ENCODE measurements around the gene SPP1.
"Not testable (repeated sequence)": the region's sequence is repeated elsewhere in the genome, so short reads cannot be mapped to it uniquely, and the experiment has no call there.

The SPP1 gene

DNA sequence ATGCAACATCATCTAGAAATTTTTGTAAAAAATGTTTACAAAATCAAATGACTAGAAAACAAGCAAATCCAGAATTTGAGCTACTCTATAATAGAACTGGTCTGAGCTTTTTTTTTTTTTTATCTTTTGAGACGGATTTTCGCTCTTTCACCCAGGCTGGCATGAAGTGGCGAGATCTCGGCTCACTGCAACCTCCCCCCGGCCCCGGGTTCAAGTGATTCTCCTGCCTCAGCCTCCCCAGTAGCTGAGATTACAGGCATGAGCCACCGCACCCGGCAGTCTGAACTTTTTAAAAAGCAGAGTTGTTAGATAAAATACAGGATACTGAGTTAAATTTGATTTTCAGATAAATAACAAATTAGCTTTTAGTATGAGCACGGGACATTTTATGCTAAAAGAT, 11.0 kb downstream of the SPP1 start:
- no peak for DNase-seq (ENCODE audit: low spot score)

DNA sequence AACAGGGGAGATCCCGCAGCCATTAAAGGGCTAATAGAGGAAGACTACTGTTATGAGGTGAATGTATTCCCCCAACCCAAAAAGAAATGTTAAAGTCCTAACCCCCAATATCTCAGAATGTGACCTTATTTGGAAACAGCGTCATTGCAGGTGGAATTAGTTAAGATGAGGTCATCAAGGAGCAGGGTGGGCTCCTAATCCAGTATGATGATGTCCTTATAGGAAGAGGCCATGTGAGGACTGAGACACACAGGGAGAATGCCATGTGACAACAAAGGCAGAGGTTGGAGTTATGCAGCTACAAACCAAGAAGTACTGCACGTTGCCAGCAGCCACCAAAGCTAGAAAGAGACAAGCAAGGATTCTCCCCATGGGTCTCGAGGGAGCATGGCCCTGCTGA, 14.3 kb downstream of the SPP1 start:
- no peak for DNase-seq (ENCODE audit: low spot score)

DNA sequence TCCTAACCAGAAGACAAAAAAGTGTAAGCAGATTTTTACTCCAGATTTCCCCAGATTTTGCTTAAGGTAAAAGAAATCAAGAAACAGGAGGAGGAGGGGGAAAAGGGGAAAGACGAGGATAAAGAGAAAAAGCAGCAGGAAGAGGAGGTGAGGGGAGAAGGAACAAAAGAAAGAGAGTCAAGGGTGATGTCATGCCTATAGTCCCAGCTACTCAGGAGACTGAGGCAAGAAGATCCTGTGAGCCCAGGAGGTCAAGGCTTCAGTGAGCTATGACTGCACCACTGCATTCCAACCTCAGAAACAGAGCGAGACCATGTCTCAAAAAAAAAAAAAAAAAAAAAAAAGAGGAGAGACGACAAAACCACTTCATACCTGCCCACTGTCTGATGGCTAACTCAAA, 19.9 kb downstream of the SPP1 start:
- DNase-seq (ENCODE audit: low spot score), result no peak

DNA sequence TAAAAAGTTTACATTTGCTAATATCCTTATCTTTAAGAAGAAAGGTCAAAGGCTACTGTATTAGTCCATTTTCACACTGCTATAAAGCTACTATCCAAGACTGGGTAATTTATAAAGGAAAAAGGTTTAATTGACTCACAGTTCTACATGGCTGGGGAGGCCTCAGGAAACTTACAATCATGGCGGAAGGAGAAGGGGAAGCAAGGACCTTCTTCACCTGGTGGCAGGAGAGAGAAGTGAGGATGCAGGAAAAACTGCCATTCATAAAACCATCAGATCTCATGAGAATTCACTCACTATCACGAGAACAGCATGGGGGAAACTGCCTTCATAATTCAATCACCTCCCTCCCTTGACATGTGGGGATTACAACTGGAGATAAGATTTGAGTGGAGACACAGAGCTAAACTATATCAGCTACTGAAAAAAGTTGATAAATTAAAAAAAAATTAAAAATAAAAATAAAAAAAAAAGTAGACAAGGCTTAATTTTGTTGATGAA, 23.7 kb downstream of the SPP1 start:
- not testable (repeated sequence) for DNase-seq (ENCODE audit: low spot score)

DNA sequence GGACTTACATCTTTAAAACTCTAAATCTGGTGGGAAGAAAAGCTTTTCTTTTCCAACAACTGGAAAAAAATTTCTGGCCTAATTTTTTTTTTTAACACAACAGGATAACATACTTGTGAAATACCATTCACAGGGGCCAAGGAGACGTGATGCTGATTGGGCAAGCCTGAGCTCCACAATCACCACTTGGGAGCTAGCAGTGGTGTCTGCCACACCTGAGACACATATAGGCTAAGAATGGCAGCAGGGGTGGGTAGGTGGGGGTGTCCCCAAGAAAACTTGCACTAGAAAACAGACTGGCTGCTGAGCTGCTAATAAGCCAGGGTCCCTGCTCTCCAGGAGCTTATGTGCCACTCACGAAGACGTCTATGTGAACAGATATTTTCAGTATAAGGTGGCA, 26.4 kb downstream of the SPP1 start:
- no peak for DNase-seq (ENCODE audit: low spot score)

DNA sequence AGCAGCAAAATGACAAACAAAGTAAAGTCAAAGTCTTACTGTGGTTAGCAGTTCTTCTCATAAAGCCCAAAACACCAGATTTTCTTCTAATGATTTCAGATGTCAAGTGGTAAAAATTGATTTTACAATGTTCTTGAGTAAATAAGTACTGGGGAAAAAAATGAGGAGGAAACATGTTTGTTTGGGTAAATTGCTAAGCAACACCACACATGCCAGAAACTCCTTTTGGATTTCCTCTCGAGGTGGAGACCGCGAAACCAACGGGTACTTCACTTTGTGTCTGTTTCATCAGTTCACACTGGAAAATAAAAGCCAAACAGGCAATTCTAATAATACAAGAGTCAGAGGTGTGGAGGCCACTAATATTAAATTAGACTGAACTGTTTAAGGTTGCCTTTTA, 27.3 kb downstream of the SPP1 start:
- no peak for DNase-seq (ENCODE audit: low spot score)

DNA sequence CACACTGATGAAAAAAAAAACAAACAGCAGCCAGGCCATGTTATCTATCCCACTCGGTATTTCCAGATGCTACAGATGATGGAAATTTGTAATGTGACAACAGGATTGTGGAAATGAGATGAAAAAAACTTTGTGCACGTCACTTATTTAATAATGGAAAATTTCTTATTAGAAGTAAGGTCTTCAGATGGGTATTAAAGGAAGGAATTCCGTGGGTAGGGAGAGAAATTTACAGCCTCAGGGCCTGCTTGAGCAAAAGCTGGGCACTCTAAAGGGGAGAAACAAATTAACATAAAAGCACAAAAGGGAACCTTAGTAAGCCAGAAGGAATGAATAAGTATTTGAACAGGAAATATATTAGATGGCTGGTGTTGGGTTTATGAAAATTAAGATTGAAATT, 27.7 kb downstream of the SPP1 start:
- DNase-seq (ENCODE audit: low spot score), result no peak

DNA sequence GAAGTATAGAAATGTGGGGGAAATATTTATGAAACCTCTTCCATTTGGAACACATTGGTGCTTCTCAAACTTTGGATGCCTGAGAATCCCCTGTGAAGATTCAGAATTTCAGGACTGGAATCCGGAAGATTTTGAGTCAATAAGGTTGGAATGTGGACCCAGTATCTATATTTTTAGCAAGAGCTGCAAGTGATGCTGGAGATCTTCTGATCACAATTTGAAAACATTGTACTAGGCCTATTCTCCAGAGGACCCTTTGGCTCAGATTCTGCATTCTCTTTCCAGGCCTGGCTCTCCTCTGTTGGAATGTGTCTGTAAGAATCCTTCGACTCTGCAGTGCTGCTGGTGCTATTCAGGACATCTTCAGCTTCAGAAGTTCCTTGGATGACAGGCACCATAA, 29.6 kb downstream of the SPP1 start:
- no peak for DNase-seq (ENCODE audit: low spot score)

DNA sequence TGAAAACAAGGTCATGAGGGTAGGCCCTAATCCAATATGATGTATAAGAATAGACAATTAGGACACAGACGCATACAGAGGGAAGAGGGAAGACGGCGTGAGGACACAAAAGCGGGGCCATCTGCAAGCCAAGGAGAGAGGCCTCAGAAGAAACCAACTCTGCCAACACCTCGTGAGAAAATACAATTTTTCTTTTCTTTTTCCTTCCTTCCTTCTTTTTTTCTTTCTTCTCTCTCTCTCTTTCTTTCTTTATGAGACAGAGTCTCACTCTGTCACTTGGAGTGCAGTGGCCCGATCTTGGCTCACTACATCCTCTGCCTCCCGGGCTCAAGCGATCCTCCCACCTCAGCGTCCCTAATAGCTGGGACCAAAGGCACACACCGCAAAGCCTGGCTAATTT, 30.4 kb downstream of the SPP1 start:
- DNase-seq (ENCODE audit: low spot score), result no peak

DNA sequence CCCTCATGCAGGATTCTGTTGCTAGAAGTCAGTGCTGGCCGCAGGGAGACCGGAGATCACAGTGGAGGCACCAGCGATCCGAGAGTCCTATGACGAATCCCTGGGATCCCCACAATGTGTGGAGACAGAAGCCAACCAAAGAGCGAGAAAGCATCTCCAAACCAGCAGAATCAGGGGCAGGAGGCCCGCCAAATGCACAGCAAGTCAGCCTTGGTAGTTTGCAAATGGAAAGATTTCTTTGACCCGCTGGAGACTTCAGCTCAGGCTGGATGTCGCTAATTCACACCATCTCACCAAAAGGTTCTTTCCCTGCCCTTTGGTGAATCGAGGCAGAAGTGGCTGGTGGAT, 31.4 kb downstream of the SPP1 start:
- no peak for DNase-seq (ENCODE audit: low spot score)

DNA sequence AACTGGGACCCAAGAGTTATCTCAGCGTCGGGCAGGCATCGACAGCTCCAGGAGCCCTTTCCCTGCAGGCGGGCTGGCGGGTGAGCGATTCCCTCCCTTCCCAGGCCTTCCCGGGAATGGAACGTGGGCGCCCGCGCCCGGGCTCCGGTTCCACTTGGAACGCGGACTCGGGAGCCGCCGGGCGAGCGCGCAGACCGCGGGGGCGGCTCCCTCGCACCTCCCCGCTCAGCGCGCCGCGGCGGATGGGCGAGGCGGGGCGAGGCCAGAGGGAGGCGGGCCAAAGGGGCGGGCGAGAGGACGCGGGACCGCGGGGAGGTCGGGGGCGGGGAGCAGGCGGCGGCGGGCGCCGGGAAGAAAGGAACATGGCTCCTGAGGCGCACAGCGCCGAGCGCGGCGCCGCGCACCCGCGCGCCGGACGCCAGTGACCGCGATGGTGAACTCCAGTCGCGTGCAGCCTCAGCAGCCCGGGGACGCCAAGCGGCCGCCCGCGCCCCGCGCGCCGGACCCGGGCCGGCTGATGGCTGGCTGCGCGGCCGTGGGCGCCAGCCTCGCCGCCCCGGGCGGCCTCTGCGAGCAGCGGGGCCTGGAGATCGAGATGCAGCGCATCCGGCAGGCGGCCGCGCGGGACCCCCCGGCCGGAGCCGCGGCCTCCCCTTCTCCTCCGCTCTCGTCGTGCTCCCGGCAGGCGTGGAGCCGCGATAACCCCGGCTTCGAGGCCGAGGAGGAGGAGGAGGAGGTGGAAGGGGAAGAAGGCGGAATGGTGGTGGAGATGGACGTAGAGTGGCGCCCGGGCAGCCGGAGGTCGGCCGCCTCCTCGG, 32.0 kb downstream of the SPP1 start, which contains the start of gene PKD2:
Gene PKD2, plus strand, starts transcription at position 332 of the 818 bp plus-strand sequence. Its CDS starts 99 bp downstream, at position 431.
- DNase-seq (ENCODE audit: low spot score), result peak; percentile 69

DNA sequence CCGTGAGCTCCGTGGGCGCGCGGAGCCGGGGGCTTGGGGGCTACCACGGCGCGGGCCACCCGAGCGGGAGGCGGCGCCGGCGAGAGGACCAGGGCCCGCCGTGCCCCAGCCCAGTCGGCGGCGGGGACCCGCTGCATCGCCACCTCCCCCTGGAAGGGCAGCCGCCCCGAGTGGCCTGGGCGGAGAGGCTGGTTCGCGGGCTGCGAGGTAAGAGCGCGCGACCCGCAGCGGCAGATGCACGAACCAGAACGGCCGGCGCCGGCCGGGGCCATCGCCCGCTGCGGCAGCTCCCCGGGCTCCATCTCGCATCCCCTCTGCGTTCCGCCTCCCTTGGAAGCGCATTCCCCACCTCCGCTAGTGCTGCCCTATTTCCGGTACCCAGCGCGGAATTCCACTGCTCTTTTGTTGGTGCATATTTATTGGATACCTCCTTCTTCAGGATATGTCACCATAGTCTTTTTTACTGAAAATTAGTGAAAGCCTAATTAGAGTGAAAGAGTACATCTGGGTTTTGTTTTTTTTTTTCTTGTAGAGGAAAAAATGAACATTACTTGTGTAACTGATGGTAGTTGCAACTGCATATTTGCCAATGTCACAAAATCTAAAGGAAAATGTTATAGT, 32.7 kb downstream of the SPP1 start:
- DNase-seq (ENCODE audit: low spot score), result no peak

DNA sequence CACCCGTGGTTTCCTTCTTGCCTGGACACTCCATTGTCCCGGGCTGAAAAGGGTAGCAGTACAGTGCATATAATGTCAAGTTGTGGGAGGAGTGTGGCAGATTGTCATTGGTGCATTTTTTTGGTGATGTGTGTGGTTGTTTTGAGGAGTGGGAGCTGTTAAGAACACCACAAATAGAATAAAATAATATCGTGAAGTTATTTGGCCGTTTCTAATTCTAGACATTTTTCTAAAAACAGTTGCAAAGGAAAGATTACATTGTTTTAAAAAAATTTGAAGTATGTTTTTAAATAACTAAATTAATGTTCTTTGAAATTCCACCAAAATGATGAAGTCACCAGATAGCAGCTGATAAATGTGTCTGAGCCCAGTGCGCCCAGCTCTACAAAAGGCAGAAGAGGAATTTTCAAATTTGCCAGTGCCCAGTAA, 33.2 kb downstream of the SPP1 start:
- no peak for DNase-seq (ENCODE audit: low spot score)

DNA sequence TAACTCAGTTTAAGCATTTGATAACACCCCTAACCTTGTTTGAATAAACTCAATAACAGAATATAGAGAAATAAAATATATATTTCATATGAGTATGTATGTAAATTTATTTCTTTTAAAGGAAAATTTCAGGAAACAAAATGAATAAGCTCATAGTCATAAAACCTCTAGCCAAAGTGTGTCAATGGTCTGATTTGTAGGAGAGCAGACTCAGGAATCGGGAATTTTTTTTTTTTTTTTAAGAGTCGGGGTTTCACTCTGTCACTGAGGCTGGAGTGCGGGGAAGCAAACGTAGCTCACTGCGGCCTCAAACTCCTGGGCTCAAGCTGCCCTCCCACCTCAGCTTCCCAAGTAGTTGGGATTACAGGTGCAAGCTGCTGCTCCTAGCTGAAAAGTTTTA, 34.4 kb downstream of the SPP1 start:
- DNase-seq (ENCODE audit: low spot score), result no peak

DNA sequence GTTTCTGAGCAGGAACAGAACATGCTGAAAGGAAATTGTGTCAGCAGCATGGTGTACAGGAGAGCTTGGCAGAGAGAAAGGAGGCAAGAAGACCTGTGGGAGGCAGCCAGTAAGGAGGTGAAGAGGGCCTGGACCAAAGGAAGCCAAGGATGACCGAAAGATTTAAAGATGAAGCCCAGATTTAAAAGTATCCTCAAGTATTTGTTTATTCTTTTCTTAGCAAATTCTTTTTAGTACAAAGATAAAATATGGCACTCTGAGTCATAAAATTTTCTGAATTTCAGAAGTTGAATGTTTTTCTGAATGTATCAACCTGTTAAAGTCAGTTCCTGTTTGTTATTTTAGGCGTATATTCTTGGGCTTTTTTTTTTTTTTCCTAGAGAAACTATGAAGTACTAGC, 35.5 kb downstream of the SPP1 start:
- no peak for DNase-seq (ENCODE audit: low spot score)

DNA sequence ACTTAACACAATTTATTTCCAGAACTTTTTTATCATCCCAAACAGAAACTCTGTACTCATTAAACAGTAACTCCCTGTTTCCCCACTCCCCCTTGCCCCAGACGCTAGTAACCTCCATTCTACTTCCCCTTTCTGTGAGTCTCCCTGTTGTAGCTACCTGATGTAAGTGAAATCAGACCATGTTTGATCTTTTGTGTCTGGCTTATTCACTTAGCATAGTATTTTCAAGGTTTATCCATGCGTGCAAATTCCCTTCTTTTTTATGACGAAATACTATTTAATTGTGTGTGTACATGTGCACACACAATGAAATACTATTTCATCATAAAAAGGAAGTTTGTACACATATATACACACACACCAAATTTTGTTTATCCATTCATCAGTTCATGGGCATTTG, 37.1 kb downstream of the SPP1 start:
- DNase-seq (ENCODE audit: low spot score), result no peak

DNA sequence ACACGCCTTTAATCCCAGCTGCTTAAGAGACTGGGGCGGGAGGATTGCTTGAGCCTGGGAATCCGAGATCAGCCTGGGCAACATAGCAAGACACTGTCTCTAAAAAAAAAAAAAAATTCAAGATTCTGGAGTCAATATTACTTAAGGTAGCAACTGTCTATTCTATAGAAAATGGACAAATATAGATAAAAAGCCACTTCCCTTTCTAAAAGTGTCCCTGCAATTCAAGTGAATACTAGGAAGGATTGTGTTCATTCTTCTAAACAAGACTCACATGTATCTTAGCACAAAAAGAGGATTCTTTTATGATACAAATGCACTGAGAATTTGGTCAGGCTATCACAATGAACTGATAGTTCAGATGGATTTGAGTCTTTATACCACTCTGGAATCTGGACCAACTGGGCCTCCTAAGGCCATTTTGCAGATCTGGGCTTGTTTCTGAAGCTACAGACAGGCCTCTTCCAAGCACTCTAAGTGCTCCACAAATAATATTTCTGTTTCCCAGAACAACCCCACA, 38.9 kb downstream of the SPP1 start:
- no peak for DNase-seq (ENCODE audit: low spot score)

DNA sequence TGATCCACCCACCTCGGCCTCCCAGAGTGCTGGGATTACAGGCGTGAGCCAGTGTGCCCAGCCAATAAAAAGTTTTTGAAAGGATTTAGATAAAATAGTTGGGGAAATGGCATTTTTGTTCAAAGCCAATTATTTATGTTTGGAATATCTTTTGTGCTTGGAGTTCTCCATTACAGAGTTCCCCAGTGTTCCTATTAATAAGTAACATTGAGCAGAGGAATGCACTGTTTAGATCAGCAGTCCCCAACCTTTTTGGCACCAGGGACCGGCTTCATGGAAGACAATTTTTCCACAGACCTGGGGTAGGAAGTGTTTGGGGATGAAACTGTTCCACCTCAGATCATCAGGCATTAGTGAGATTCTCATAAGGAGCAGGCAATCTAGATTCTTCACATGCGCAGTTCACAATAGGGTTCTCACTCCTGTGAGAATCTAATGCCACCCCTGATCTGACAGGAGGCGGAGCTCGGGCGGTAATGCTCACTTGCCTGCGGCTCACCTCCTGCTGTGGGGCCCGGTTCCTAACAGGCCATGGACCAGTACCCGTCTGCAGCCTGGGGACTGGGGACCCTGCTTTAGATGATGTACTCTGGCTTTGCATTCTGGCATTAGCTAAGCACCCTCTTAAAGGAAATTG, 40.3 kb downstream of the SPP1 start:
- no peak for DNase-seq (ENCODE audit: low spot score)

DNA sequence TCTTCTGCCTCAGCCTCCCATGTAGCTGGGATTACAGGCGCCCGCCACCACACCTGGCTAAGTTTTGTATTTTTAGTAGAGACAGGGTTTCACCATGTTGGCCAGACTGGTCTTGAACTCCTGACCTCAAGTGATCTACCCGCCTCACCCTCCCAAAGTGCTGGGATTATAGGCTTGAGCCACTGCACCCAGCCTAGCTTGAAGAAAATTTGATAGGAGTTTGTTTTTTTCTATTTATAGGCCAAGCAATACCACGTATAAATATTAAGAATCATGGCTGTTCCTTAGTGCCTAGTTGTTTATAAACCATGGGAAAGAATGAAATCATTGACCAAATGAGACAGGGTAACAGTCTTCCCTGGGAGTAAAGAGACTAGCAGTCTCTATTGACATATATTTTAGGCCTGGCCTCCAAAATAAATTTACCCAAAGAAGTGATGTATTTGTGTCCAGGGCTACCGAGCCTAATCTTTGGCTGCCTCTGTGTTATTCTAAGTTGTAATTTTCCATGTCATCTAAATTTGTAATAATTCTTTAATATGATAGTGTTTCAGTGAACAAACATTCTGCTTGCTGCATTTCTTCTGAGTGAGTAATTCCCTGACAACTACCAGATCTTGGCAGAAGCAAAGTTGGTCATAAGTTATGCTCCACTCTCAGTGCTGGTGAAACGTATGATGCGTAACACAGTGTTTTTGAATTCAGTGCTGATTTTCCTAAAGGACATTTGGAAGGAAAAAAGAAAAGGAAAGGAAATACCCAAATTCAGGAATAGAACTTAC, 42.2 kb downstream of the SPP1 start:
- DNase-seq (ENCODE audit: low spot score), result no peak

DNA sequence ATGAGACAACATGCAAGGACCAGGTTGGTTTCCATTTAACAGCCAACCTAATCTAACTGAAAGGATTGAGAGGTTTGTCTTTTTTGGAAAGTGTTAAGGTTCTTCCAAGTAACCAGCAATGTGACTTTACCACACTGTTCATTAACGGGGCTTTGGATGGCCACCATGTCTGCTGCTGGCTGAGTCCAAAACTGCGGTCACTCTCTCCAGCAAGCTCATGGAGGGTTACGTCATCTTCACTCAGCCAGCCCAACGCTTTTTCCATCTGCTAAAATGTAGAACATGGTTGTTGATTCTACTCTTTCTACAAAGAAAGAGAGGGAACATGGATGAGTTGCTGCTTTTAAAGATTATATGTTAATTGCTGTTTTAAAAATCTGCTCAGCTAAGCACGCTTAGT, 43.0 kb downstream of the SPP1 start:
- DNase-seq (ENCODE audit: low spot score), result no peak

DNA sequence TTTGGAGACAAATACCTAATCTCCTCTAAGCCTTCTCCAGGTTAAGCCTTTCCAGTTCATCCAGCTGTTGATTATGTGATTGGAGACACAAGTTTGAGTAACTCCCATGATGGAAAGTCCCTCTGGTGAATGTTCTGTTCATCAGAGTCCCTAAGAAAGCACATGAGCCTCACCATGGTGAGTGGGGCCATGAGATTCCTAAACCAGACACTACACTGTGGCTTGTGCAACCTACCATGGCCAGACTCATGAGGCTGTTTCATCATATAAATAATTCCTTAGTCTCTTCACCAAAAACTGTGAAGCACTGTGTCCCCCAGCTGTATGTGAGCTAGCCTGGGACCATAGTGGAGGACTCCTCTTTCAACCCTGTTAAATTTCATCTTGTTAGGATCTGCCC, 46.3 kb downstream of the SPP1 start:
- no peak for DNase-seq (ENCODE audit: low spot score)

DNA sequence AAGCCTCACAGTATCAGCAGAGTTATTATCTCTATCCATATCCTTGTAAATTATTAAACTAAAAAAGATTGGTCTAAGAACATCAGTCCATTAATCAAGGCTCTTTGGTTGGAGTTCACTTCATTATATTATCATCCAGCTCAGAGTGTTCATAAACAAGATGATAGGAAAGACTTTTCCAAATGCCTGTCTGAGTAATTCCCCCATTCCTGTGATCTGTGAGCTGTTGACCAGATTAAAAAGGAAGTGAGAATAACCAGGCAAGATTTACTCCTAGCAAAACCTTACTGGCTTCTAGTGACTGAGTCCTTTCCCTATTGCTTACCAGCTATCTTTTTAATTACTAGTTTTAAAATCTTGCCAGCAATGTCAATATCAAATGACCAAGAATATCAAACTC, 46.8 kb downstream of the SPP1 start:
- DNase-seq (ENCODE audit: low spot score), result no peak
